Neuronal stem cell (in vitro differentiated cells): ENCODE measurements around the gene SAV1.

ENCODE experiments used
- DNase-seq: peaks from one replicate; pipeline ENCODE4 v3.0.0-alpha.2; 2013; ENCODE audit warnings: low spot score
- H2AFZ ChIP-seq: one replicate; pipeline ENCODE4 v1.6.1; 2013; ENCODE audit warnings: mild to moderate bottlenecking, low read length, inconsistent platforms
- H2AK5ac ChIP-seq: 2 replicates; pipeline ENCODE4 v1.6.1; 2013; ENCODE audit warnings: low read depth, mild to moderate bottlenecking, inconsistent platforms, low read length, moderate library complexity, mixed read lengths
- H2BK120ac ChIP-seq: 2 replicates; pipeline ENCODE4 v1.6.1; 2013; ENCODE audit warnings: low read depth, mild to moderate bottlenecking, inconsistent platforms, low read length, moderate library complexity, mixed read lengths
- H2BK12ac ChIP-seq: one replicate; pipeline ENCODE4 v1.6.1; 2013; ENCODE audit warnings: low read length, inconsistent platforms
- H2BK15ac ChIP-seq: 2 replicates; pipeline ENCODE4 v1.6.1; 2013; ENCODE audit warnings: mild to moderate bottlenecking, low read length, inconsistent platforms, mixed read lengths
- H2BK5ac ChIP-seq: one replicate; pipeline ENCODE4 v1.6.1; 2013; ENCODE audit warnings: inconsistent platforms, mild to moderate bottlenecking, low read length, moderate library complexity
- H3K14ac ChIP-seq: one replicate; pipeline ENCODE4 v1.6.1; 2013; ENCODE audit warnings: low read length, inconsistent platforms
- H3K18ac ChIP-seq: 2 replicates; pipeline ENCODE4 v1.6.1; 2013; ENCODE audit warnings: low read length, inconsistent platforms
- H3K23ac ChIP-seq: 2 replicates; pipeline ENCODE4 v1.6.1; 2013; ENCODE audit warnings: low read depth, mild to moderate bottlenecking, mixed read lengths, low read length, inconsistent platforms; ENCODE audit not compliant: poor library complexity
- H3K27ac ChIP-seq: replicated peaks from 3 replicates; pipeline ENCODE4 v1.5.1; 2013; ENCODE audit warnings: low read length, inconsistent platforms
- H3K27me3 ChIP-seq, 3 experiments: 2 replicates each; pipeline ENCODE4 v1.6.1; 2013; ENCODE audit warnings: low read length in 3 of 3, mild to moderate bottlenecking in 2 of 3, inconsistent platforms in 1 of 3, low read depth in 1 of 3, mixed read lengths in 1 of 3, moderate library complexity in 1 of 3; ENCODE audit not compliant: control insufficient read depth in 3 of 3, insufficient read depth in 3 of 3
- H3K36me3 ChIP-seq, 2 donors: replicated peaks in 1 of 2; 2 replicates each; pipeline ENCODE4 v1.6.1; 2013; ENCODE audit warnings: low read length in 2 of 2; ENCODE audit not compliant: control insufficient read depth in 2 of 2, insufficient read depth in 2 of 2
- H3K4ac ChIP-seq: 2 replicates; pipeline ENCODE4 v1.6.1; 2013; ENCODE audit warnings: inconsistent platforms, mild to moderate bottlenecking, low read length, moderate library complexity
- H3K4me1 ChIP-seq, 2 donors: 1 replicate in 1 of 2; 2 replicates in 1 of 2; pipeline ENCODE4 v1.6.1; 2013; ENCODE audit warnings: low read length in 2 of 2, low read depth in 1 of 2; ENCODE audit not compliant: control insufficient read depth in 2 of 2, insufficient read depth in 1 of 2
- H3K4me2 ChIP-seq: one replicate; pipeline ENCODE4 v1.6.1; 2013; ENCODE audit warnings: mild to moderate bottlenecking, low read length, inconsistent platforms; ENCODE audit not compliant: insufficient read depth, poor library complexity, severe bottlenecking
- H3K4me3 ChIP-seq, 2 donors: 2 replicates each; pipeline ENCODE4 v1.5.1; 2013; ENCODE audit warnings: low read length in 2 of 2, mild to moderate bottlenecking in 2 of 2, inconsistent platforms in 1 of 2, moderate library complexity in 1 of 2
- H3K79me1 ChIP-seq: one replicate; pipeline ENCODE4 v1.6.1; 2013; ENCODE audit warnings: low read depth, mild to moderate bottlenecking, inconsistent platforms, low read length, moderate library complexity
- H3K9ac ChIP-seq: one replicate; pipeline ENCODE4 v1.6.1; 2013; ENCODE audit warnings: mild to moderate bottlenecking, low read depth, low read length, inconsistent platforms; ENCODE audit not compliant: poor library complexity
- H3K9me3 ChIP-seq, 2 donors: replicated peaks in 1 of 2; 2 replicates each; pipeline versions ENCODE3 to v1.6.1; 2013; ENCODE audit warnings: low read length in 2 of 2, mild to moderate bottlenecking in 2 of 2, inconsistent platforms in 1 of 2, low read depth in 1 of 2, mixed read lengths in 1 of 2, moderate library complexity in 1 of 2; ENCODE audit not compliant: control insufficient read depth in 2 of 2, insufficient read depth in 1 of 2
- H4K8ac ChIP-seq: one replicate; pipeline ENCODE4 v1.6.1; 2013; ENCODE audit warnings: low read depth, mild to moderate bottlenecking, inconsistent platforms, low read length, moderate library complexity
- H4K91ac ChIP-seq: one replicate; pipeline ENCODE4 v1.6.1; 2013; ENCODE audit warnings: low read length, low read depth, mild to moderate bottlenecking, inconsistent platforms; ENCODE audit not compliant: poor library complexity
- WGBS, 2 donors: extraction: QIAGEN DNeasy Blood & Tissue Kit; methylation state at CpG; one replicate each; pipeline ENCODE4 v1.1.7; 2013; ENCODE audit warnings: missing lambda C conversion rate in 2 of 2, mixed read lengths in 1 of 2; ENCODE audit not compliant: insufficient read length in 2 of 2, insufficient replicate concordance in 1 of 2; ENCODE audit errors: extremely low coverage in 2 of 2; 5-methylcytosine and 5-hydroxymethylcytosine counted together

Gene SAV1

GRCh38 chr14:50602035-50602434 lies 66.1 kb downstream of the SAV1 start:
- DNase-seq = no peak
- H3K27ac ChIP-seq = no peak overlapping the region
- no peak overlapping the region for H3K23ac ChIP-seq
- no peak overlapping the region for H3K4me3 ChIP-seq
- no peak overlapping the region for H3K9ac ChIP-seq
- H4K8ac ChIP-seq = no peak overlapping the region
- H4K91ac ChIP-seq = no peak overlapping the region
- no peak overlapping the region for H3K4me2 ChIP-seq
- no peaks in the 10 kb centered on the region for H3K79me1 ChIP-seq
- H3K4ac ChIP-seq = no peak overlapping the region
- no peak overlapping the region for H3K14ac ChIP-seq
- peaks cover 0 to 7% of the 10 kb centered on the region in 2 donors for H3K36me3 ChIP-seq
- H2AK5ac ChIP-seq = no peak overlapping the region
- no CpG with 5 or more reads among the region's 3 CpGs for WGBS, 2 donors
- H3K18ac ChIP-seq = no peak overlapping the region
- no peak overlapping the region for H2AFZ ChIP-seq
- no peak overlapping the region for H2BK120ac ChIP-seq
- H3K27me3 ChIP-seq = no peaks in the 10 kb centered on the region
- no peaks in the 10 kb centered on the region for H3K4me1 ChIP-seq
- H2BK5ac ChIP-seq = no peak overlapping the region
- no peak overlapping the region for H2BK12ac ChIP-seq
- no peaks in the 10 kb centered on the region for H3K9me3 ChIP-seq
- no peak overlapping the region for H2BK15ac ChIP-seq

GRCh38 chr14:50601394-50601793 lies 66.7 kb downstream of the SAV1 start:
- Histone ChIP-seq H4K8ac (no peak overlapping the region), H3K4me1 (no peaks in the 10 kb centered on the region), H2AK5ac (no peak overlapping the region), H3K9ac (no peak overlapping the region), H2BK12ac (no peak overlapping the region), H3K9me3 (no peaks in the 10 kb centered on the region), H3K18ac (no peak overlapping the region), H3K27ac (no peak overlapping the region), H3K4ac (no peak overlapping the region), H3K4me3 (no peak overlapping the region), H2BK120ac (no peak overlapping the region), H2AFZ (no peak overlapping the region), H2BK15ac (no peak overlapping the region), H3K23ac (no peak overlapping the region), H3K79me1 (no peaks in the 10 kb centered on the region), H3K4me2 (no peak overlapping the region), H3K36me3 (peaks cover 0 to 10% of the 10 kb centered on the region in 2 donors), H3K14ac (no peak overlapping the region), H4K91ac (no peak overlapping the region), H3K27me3 (no peaks in the 10 kb centered on the region), H2BK5ac (no peak overlapping the region)
- no CpG with 5 or more reads among the region's 2 CpGs for WGBS, 2 donors
- no peak for DNase-seq

GRCh38 chr14:50600849-50601248 lies 67.3 kb downstream of the SAV1 start:
- no peak for DNase-seq
- H2BK15ac ChIP-seq = no peak overlapping the region

GRCh38 chr14:50599700-50600444 lies 68.2 kb downstream of the SAV1 start:
- Histone ChIP-seq H2AK5ac (no peak overlapping the region), H3K36me3 (peaks cover 0 to 19% of the 10 kb centered on the region in 2 donors), H2AFZ (no peak overlapping the region), H3K27me3 (no peaks in the 10 kb centered on the region), H3K23ac (no peak overlapping the region), H2BK15ac (no peak overlapping the region), H2BK5ac (no peak overlapping the region), H2BK12ac (no peak overlapping the region), H3K79me1 (no peaks in the 10 kb centered on the region), H4K8ac (no peak overlapping the region), H4K91ac (no peak overlapping the region), H3K9ac (no peak overlapping the region), H3K4ac (no peak overlapping the region), H3K18ac (no peak overlapping the region), H3K14ac (no peak overlapping the region), H3K4me3 (no peak overlapping the region), H3K4me1 (peaks cover 0 to 2% of the 10 kb centered on the region in 2 donors), H3K4me2 (no peak overlapping the region), H3K27ac (no peak overlapping the region), H3K9me3 (no peaks in the 10 kb centered on the region), H2BK120ac (no peak overlapping the region)
- peak; percentile 20 for DNase-seq
- no CpG with 5 or more reads among the region's 4 CpGs for WGBS, 2 donors

More at GRCh38 chr14:50600849-50601248, 67.3 kb downstream of the SAV1 start:
- H3K14ac ChIP-seq = no peak overlapping the region
- H3K36me3 ChIP-seq = peaks cover 0 to 16% of the 10 kb centered on the region in 2 donors
- H2AFZ ChIP-seq = no peak overlapping the region
- H3K9me3 ChIP-seq = no peaks in the 10 kb centered on the region
- no peak overlapping the region for H3K27ac ChIP-seq
- H3K23ac ChIP-seq = no peak overlapping the region
- no peak overlapping the region for H2BK12ac ChIP-seq
- no peaks in the 10 kb centered on the region for H3K79me1 ChIP-seq
- no peaks in the 10 kb centered on the region for H3K4me1 ChIP-seq
- H2BK5ac ChIP-seq = no peak overlapping the region
- no peak overlapping the region for H3K4me2 ChIP-seq
- no CpG with 5 or more reads among the region's 5 CpGs for WGBS, 2 donors
- no peak overlapping the region for H4K8ac ChIP-seq
- no peak overlapping the region for H3K4ac ChIP-seq
- H3K18ac ChIP-seq = no peak overlapping the region
- H3K4me3 ChIP-seq = no peak overlapping the region
- no peak overlapping the region for H2AK5ac ChIP-seq
- H2BK120ac ChIP-seq = no peak overlapping the region
- H4K91ac ChIP-seq = no peak overlapping the region
- no peaks in the 10 kb centered on the region for H3K27me3 ChIP-seq
- no peak overlapping the region for H3K9ac ChIP-seq
